ENCODE data around the gene OR13D1.

The OR13D1 gene

GRCh38 chr9:104694218-104694617 lies at the start of gene OR13D1:
OR13D1 (plus strand) TSS chr9:104694518; CDS start chr9:104694518, 0 bp downstream.
- Histone ChIP-seq H3K36me3 (ENCODE audit: low read depth) (no peaks in the 10 kb centered on the region), H3K4me1 (ENCODE audit: insufficient read depth, poor library complexity, severe bottlenecking) (no peaks in the 10 kb centered on the region), H3K27ac (ENCODE audit: poor library complexity, severe bottlenecking) (no peak within 1 kb of the TSS), H3K9me3 (ENCODE audit: severe bottlenecking) (no peaks in the 10 kb centered on the region), H3K27me3 (ENCODE audit: insufficient read depth, poor library complexity, severe bottlenecking) (no peaks in the 10 kb centered on the region), H3K4me3 (ENCODE audit: severe bottlenecking) (no peak within 1 kb of the TSS)
- ATAC-seq (ENCODE audit: low read depth) (no peak), DNase-seq (ENCODE audit: low spot score) (no peak)
- no peak for TF ChIP-seq CTCF (IDR thresholded peaks at IDR 0.05; ENCODE audit: poor library complexity, severe bottlenecking)

GRCh38 chr9:104658496-104659195 lies 35.7 kb upstream of the OR13D1 start:
- Histone ChIP-seq H3K27me3 (ENCODE audit: insufficient read depth, poor library complexity, severe bottlenecking) (peaks cover 4% of the 10 kb centered on the region), H3K4me3 (ENCODE audit: severe bottlenecking) (no peak overlapping the region), H3K36me3 (ENCODE audit: low read depth) (no peaks in the 10 kb centered on the region), H3K27ac (ENCODE audit: poor library complexity, severe bottlenecking) (no peak overlapping the region), H3K9me3 (ENCODE audit: severe bottlenecking) (no peaks in the 10 kb centered on the region), H3K4me1 (ENCODE audit: insufficient read depth, poor library complexity, severe bottlenecking) (no peaks in the 10 kb centered on the region)
- TF ChIP-seq CTCF (IDR thresholded peaks at IDR 0.05; ENCODE audit: poor library complexity, severe bottlenecking), result no peak
- ATAC-seq (ENCODE audit: low read depth) (no peak), DNase-seq (ENCODE audit: low spot score) (no peak)

GRCh38 chr9:104675611-104676010 lies 18.7 kb upstream of the OR13D1 start:
- peaks cover 11% of the 10 kb centered on the region for H3K27me3 ChIP-seq (ENCODE audit: insufficient read depth, poor library complexity, severe bottlenecking)
- no peak overlapping the region for H3K4me3 ChIP-seq (ENCODE audit: severe bottlenecking)
- no peak for TF ChIP-seq CTCF (IDR thresholded peaks at IDR 0.05; ENCODE audit: poor library complexity, severe bottlenecking)
- DNase-seq (ENCODE audit: low spot score), result no peak
- no peaks in the 10 kb centered on the region for H3K36me3 ChIP-seq (ENCODE audit: low read depth)
- no peaks in the 10 kb centered on the region for H3K4me1 ChIP-seq (ENCODE audit: insufficient read depth, poor library complexity, severe bottlenecking)
- ATAC-seq (ENCODE audit: low read depth), result no peak
- no peak overlapping the region for H3K27ac ChIP-seq (ENCODE audit: poor library complexity, severe bottlenecking)
- no peaks in the 10 kb centered on the region for H3K9me3 ChIP-seq (ENCODE audit: severe bottlenecking)

GRCh38 chr9:104682642-104683041 lies 11.7 kb upstream of the OR13D1 start:
- peak; percentile 69 for TF ChIP-seq CTCF (IDR thresholded peaks at IDR 0.05; ENCODE audit: poor library complexity, severe bottlenecking)
- Histone ChIP-seq H3K4me1 (ENCODE audit: insufficient read depth, poor library complexity, severe bottlenecking) (no peaks in the 10 kb centered on the region), H3K27me3 (ENCODE audit: insufficient read depth, poor library complexity, severe bottlenecking) (peaks cover 9% of the 10 kb centered on the region), H3K4me3 (ENCODE audit: severe bottlenecking) (no peak overlapping the region), H3K36me3 (ENCODE audit: low read depth) (no peaks in the 10 kb centered on the region), H3K9me3 (ENCODE audit: severe bottlenecking) (no peaks in the 10 kb centered on the region), H3K27ac (ENCODE audit: poor library complexity, severe bottlenecking) (no peak overlapping the region)
- DNase-seq (ENCODE audit: low spot score) (no peak), ATAC-seq (ENCODE audit: low read depth) (peak; percentile 64)

- H3K27ac ChIP-seq (ENCODE audit: poor library complexity, severe bottlenecking), result no peak overlapping the region
- DNase-seq (ENCODE audit: low spot score) (no peak), ATAC-seq (ENCODE audit: low read depth) (no peak)
- H3K36me3 ChIP-seq (ENCODE audit: low read depth), result no peaks in the 10 kb centered on the region
- H3K4me1 ChIP-seq (ENCODE audit: insufficient read depth, poor library complexity, severe bottlenecking), result no peaks in the 10 kb centered on the region
- no peak overlapping the region for H3K4me3 ChIP-seq (ENCODE audit: severe bottlenecking)
- TF ChIP-seq CTCF (IDR thresholded peaks at IDR 0.05; ENCODE audit: poor library complexity, severe bottlenecking), result no peak
- no peaks in the 10 kb centered on the region for H3K27me3 ChIP-seq (ENCODE audit: insufficient read depth, poor library complexity, severe bottlenecking)
- H3K9me3 ChIP-seq (ENCODE audit: severe bottlenecking), result no peaks in the 10 kb centered on the region
These were observed 8.2 kb upstream of the OR13D1 start for GRCh38 chr9:104686081-104686480.

Measured in RWPE2 (cell line).